IMR-90 (cell line): ENCODE data around the gene CMTM1. TPM values are rescaled to one million over a fixed set of nuclear protein-coding genes. Genes with fewer than 3 reads are reported as not detected.

Source experiments
- ATAC-seq: fragments of 200-7000 bp; cut with Tn5 transposase; 2 replicates; pipeline ENCODE4 v1.9.1; 2020; ENCODE audit warnings: low read depth, mild to moderate bottlenecking, moderate library complexity
- BruUV-seq: library from RNA; stranded (reverse); fragments of 400-500 nt; replicated peaks from 2 replicates; lab custom pipeline; 2021; lab: Mats Ljungman, UMichigan
- CTCF ChIA-PET: fragments of 300-600 bp; formaldehyde crosslinking; extraction: SDS; loops from one replicate; lab custom pipeline; 2021; ENCODE audit warnings: antibody characterized with exemption; lab: Yijun Ruan, JAX
- POLR2A ChIA-PET: fragments of 300-600 bp; sonication (Branson Sonifier 250); formaldehyde crosslinking; loops from one replicate; lab custom pipeline; 2022; ENCODE audit warnings: antibody characterized with exemption; ENCODE audit not compliant: unreplicated experiment; lab: Charles Lee
- DNase-seq: peaks from one replicate; pipeline ENCODE4 v3.0.0; 2013
- H2AFZ ChIP-seq: replicated peaks from 2 replicates; pipeline ENCODE3; 2013; ENCODE audit warnings: low read length, mild to moderate bottlenecking; ENCODE audit not compliant: poor library complexity
- H2AK5ac ChIP-seq: 2 replicates; pipeline ENCODE4 v1.6.1; 2013; ENCODE audit warnings: low read depth, low read length, inconsistent platforms
- H2AK9ac ChIP-seq: replicated peaks from 2 replicates; pipeline ENCODE3; 2013; ENCODE audit warnings: mild to moderate bottlenecking, low read depth, low read length, moderate library complexity; ENCODE audit not compliant: poor library complexity
- H2BK120ac ChIP-seq: 2 replicates; pipeline ENCODE4 v1.6.1; 2013; ENCODE audit warnings: low read depth, low read length, inconsistent platforms
- H2BK15ac ChIP-seq: 3 replicates; pipeline ENCODE4 v1.6.1; 2013; ENCODE audit warnings: low read depth, low read length, inconsistent platforms
- H2BK20ac ChIP-seq: 2 replicates; pipeline ENCODE4 v1.6.1; 2013; ENCODE audit warnings: low read depth, mild to moderate bottlenecking, inconsistent platforms, low read length, moderate library complexity
- H2BK5ac ChIP-seq: 2 replicates; pipeline ENCODE4 v1.6.1; 2013; ENCODE audit warnings: mild to moderate bottlenecking, low read depth, low read length, inconsistent platforms; ENCODE audit not compliant: poor library complexity, severe bottlenecking
- H3K14ac ChIP-seq: replicated peaks from 2 replicates; pipeline ENCODE4 v1.6.1; 2013; ENCODE audit warnings: low read depth, low read length, inconsistent platforms
- H3K18ac ChIP-seq: 2 replicates; pipeline ENCODE4 v1.6.1; 2013; ENCODE audit warnings: low read depth, low read length, control low read depth
- H3K23ac ChIP-seq: 2 replicates; pipeline ENCODE4 v1.6.1; 2013; ENCODE audit warnings: low read depth, low read length, inconsistent platforms
- H3K27ac ChIP-seq: 2 replicates; pipeline ENCODE4 v1.5.1; 2013; ENCODE audit warnings: mild to moderate bottlenecking, control low read depth, low read length; ENCODE audit not compliant: insufficient read depth
- H3K27me3 ChIP-seq: 2 replicates; pipeline ENCODE4 v1.6.1; 2013; ENCODE audit warnings: low read length; ENCODE audit not compliant: control insufficient read depth, insufficient read depth
- H3K36me3 ChIP-seq: 2 replicates; pipeline ENCODE4 v1.6.1; 2013; ENCODE audit warnings: low read length, mixed read lengths; ENCODE audit not compliant: control insufficient read depth, insufficient read depth
- H3K4ac ChIP-seq: 2 replicates; pipeline ENCODE4 v1.6.1; 2013; ENCODE audit warnings: low read depth, low read length, inconsistent platforms
- H3K4me1 ChIP-seq: 2 replicates; pipeline ENCODE4 v1.6.1; 2013; ENCODE audit warnings: low read length, mixed read lengths; ENCODE audit not compliant: control insufficient read depth, insufficient read depth
- H3K4me2 ChIP-seq: 2 replicates; pipeline ENCODE4 v1.6.1; 2013; ENCODE audit warnings: low read depth, mild to moderate bottlenecking, control low read depth, low read length, moderate library complexity
- H3K4me3 ChIP-seq: 2 replicates; pipeline ENCODE4 v1.5.1; 2013; ENCODE audit warnings: low read depth, mild to moderate bottlenecking, control low read depth, low read length, moderate library complexity; ENCODE audit not compliant: insufficient read depth
- H3K56ac ChIP-seq: 2 replicates; pipeline ENCODE4 v1.6.1; 2013; ENCODE audit warnings: low read length, inconsistent platforms; ENCODE audit not compliant: insufficient read depth; ENCODE audit errors: extremely low read depth
- H3K79me1 ChIP-seq, 2 experiments: 2 replicates each; pipeline ENCODE4 v1.6.1; 2013; ENCODE audit warnings: low read length in 2 of 2, inconsistent platforms in 1 of 2, low read depth in 1 of 2
- H3K9ac ChIP-seq: 2 replicates; pipeline ENCODE4 v1.6.1; 2013; ENCODE audit warnings: low read depth, low read length, control low read depth
- H3K9me1 ChIP-seq: 2 replicates; pipeline ENCODE4 v1.6.1; 2013; ENCODE audit warnings: low read length, inconsistent platforms; ENCODE audit not compliant: insufficient read depth
- H3K9me3 ChIP-seq: 2 replicates; pipeline ENCODE4 v1.6.1; 2013; ENCODE audit warnings: low read length; ENCODE audit not compliant: control insufficient read depth, insufficient read depth
- H4K20me1 ChIP-seq: 2 replicates; pipeline ENCODE4 v1.6.1; 2013; ENCODE audit warnings: low read length, inconsistent platforms; ENCODE audit not compliant: insufficient read depth
- H4K5ac ChIP-seq: 2 replicates; pipeline ENCODE4 v1.6.1; 2013; ENCODE audit warnings: mild to moderate bottlenecking, low read depth, low read length, control low read depth
- H4K8ac ChIP-seq, 2 experiments: 2 replicates each; pipeline ENCODE4 v1.6.1; 2013; ENCODE audit warnings: low read depth in 2 of 2, low read length in 2 of 2, control low read depth in 1 of 2, inconsistent platforms in 1 of 2
- H4K91ac ChIP-seq: 2 replicates; pipeline ENCODE4 v1.6.1; 2013; ENCODE audit warnings: low read depth, low read length, inconsistent platforms; ENCODE audit not compliant: insufficient read depth
- BHLHE40 ChIP-seq: fragments of 150-350 bp; IDR thresholded peaks from 2 replicates; pipeline ENCODE4 v1.6.1; 2016; ENCODE audit warnings: mild to moderate bottlenecking, low read depth, low read length
- ELK1 ChIP-seq: fragments of 150-350 bp; IDR thresholded peaks from 2 replicates; pipeline ENCODE4 v1.6.1; 2016; ENCODE audit warnings: low read depth, mild to moderate bottlenecking, low read length, moderate library complexity, borderline replicate concordance
- FOS ChIP-seq: fragments of 150-350 bp; IDR thresholded peaks from 2 replicates; pipeline ENCODE4 v1.6.1; 2016; ENCODE audit warnings: low read depth, low read length
- MAZ ChIP-seq: IDR thresholded peaks from 2 replicates; pipeline ENCODE4 v1.6.1; 2012; ENCODE audit warnings: low read depth, mild to moderate bottlenecking, low read length, improper control_type of control experiment, moderate library complexity, borderline replicate concordance
- MXI1 ChIP-seq: IDR thresholded peaks from 2 replicates; pipeline ENCODE4 v1.6.1; 2012; ENCODE audit warnings: low read depth, mild to moderate bottlenecking, low read length, moderate library complexity, borderline replicate concordance
- NFE2L2 ChIP-seq: fragments of 150-350 bp; IDR thresholded peaks from 2 replicates; pipeline ENCODE4 v1.6.1; 2016; ENCODE audit warnings: low read depth, mild to moderate bottlenecking, low read length
- POLR2A ChIP-seq: IDR thresholded peaks from 2 replicates; pipeline ENCODE4 v1.6.1; 2012; ENCODE audit warnings: mild to moderate bottlenecking, low read depth, low read length
- RCOR1 ChIP-seq: IDR thresholded peaks from 2 replicates; pipeline ENCODE4 v1.6.1; 2012; ENCODE audit warnings: mild to moderate bottlenecking, low read length, improper control_type of control experiment; ENCODE audit not compliant: insufficient replicate concordance
- RFX5 ChIP-seq: IDR thresholded peaks from 2 replicates; pipeline ENCODE4 v1.8.0; 2012; ENCODE audit warnings: low read depth, mild to moderate bottlenecking, low read length, moderate library complexity
- SMC3 ChIP-seq: fragments of 150-350 bp; IDR thresholded peaks from 2 replicates; pipeline ENCODE4 v1.6.1; 2016; ENCODE audit warnings: low read depth, mild to moderate bottlenecking, antibody characterized with exemption, low read length, moderate library complexity
- WGBS, 2 experiments: methylation state at CpG; one replicate each; pipeline versions ENCODE4 v1.1.5 to v1.1.7; 2013; ENCODE audit warnings: missing lambda C conversion rate in 2 of 2; ENCODE audit not compliant: insufficient read length in 1 of 2; ENCODE audit errors: extremely low coverage in 2 of 2; 5-methylcytosine and 5-hydroxymethylcytosine counted together
- dilution Hi-C: fragments of 300-500 bp; cut with HindIII; formaldehyde crosslinking; loops from one replicate; pipeline ENCODE4 v1.14.3; 2018; ENCODE audit warnings: low sequenced_read_pairs; ENCODE audit not compliant: unreplicated experiment
- in situ Hi-C: fragments of 300-500 bp; cut with MboI; formaldehyde crosslinking; loops from 3 replicates; pipeline ENCODE4 v1.14.3; 2019; ENCODE audit warnings: low sequenced_read_pairs, inconsistent platforms, mixed read lengths
- intact Hi-C: fragments of 100-400 bp; cut with micrococcal nuclease; formaldehyde crosslinking; loops from 2 replicates; pipeline ENCODE4 v1.10.0; 2022
- polyA plus RNA-seq, 3 experiments: library from polyadenylated mRNA; depleted of rRNA; stranded (reverse); fragments of >200 nt; gene quantifications; 2 replicates each; pipeline ENCODE4 v1.2.3, GENCODE V29; 2012; ENCODE audit warnings: low replicate concordance in 1 of 3
- total RNA-seq: library from RNA; depleted of rRNA; stranded (reverse); fragments of >200 nt; gene quantifications from 2 replicates; pipeline ENCODE4 v1.2.3, GENCODE V29; 2012

The CMTM1 gene
- total and polyA plus RNA-seq, 2 of the 4 experiments (the other 2 are of a cell fraction): 0.54 to 2.1 TPM

DNA sequence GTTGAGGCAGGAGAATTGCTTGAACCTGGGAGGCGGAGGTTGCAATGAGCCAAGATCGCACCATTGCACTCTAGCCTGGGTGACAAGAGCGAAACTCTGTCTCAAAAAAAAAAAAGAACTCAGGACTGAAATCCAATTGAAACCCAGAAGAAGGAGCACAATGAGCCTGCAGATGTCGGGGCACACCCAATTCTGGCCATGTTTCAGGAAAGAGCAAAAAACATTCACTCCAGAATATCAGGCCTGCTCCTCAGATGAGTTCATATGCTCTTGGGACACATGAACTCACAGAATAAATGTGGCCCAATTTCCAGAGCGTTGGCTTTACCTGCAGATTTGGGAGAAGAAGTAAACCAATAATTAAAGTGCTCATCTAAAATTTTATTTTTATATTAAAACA, 10.1 kb downstream of the CMTM1 start:
- TF ChIP-seq MXI1 (no peak), NFE2L2 (no peak), RFX5 (no peak), ELK1 (no peak), RCOR1 (no peak), BHLHE40 (no peak), SMC3 (no peak), MAZ (no peak), POLR2A (no peak), FOS (no peak)
- Histone ChIP-seq H2AFZ (no peak overlapping the region), H3K9ac (no peak overlapping the region), H3K56ac (no peak overlapping the region), H3K36me3 (peaks cover 2% of the 10 kb centered on the region; the same call in 1 of the 2 replicates), H2AK9ac (no peak overlapping the region), H3K4me1 (peaks cover 12% of the 10 kb centered on the region), H2BK120ac (no peak overlapping the region), H3K14ac (no peak overlapping the region), H4K20me1 (no peaks in the 10 kb centered on the region; the same call in 1 of the 2 replicates), H3K27ac (no peak overlapping the region), H4K5ac (no peak overlapping the region), H3K9me3 (no peaks in the 10 kb centered on the region), H3K23ac (no peak overlapping the region), H2BK15ac (no peak overlapping the region), H3K79me1 (no peaks in the 10 kb centered on the region), H3K4me2 (no peak overlapping the region), H3K4me3 (no peak overlapping the region), H3K27me3 (peaks cover 19% of the 10 kb centered on the region), H2BK20ac (no peak overlapping the region), H3K18ac (no peak overlapping the region), H2BK5ac (no peak overlapping the region), H3K4ac (no peak overlapping the region), H2AK5ac (no peak overlapping the region), H4K91ac (no peak overlapping the region), H4K8ac (no peak overlapping the region), H3K9me1 (peaks cover 4% of the 10 kb centered on the region)
- dilution Hi-C loops (no loop called here), intact Hi-C loops (no loop called here), in situ Hi-C loops (no loop called here)
- ChIA-PET CTCF (no interaction called here), POLR2A (no interaction called here)
- BruUV-seq: no TSS peak
- WGBS, 2 experiments: 100% methylated on average over 2 of the region's 5 CpGs; no CpG with 5 or more reads in 1 of the 2 experiments
- no peak for DNase-seq
- no peak for ATAC-seq
